Uterus (tissue), 4 donors: ENCODE measurements around the gene FANCC. TPM values are rescaled to one million over a fixed set of nuclear protein-coding genes. Genes with fewer than 3 reads are reported as not detected.

Source experiments
- DNase-seq, 2 donors: peaks; one replicate each; pipeline ENCODE4 v3.0.0-alpha.2; 2019 to 2020
- H3K27ac ChIP-seq, 2 donors: fragments of 200-600 bp; sonication (generic); 1 replicate in 1 of 2; 2 replicates in 1 of 2; pipeline ENCODE4 v1.5.1; 2016 to 2018
- H3K27me3 ChIP-seq, 2 donors: fragments of 200-600 bp; sonication (generic); one replicate each; pipeline ENCODE4 v1.5.1; 2018 to 2019; ENCODE audit warnings: control low read depth in 1 of 2
- H3K36me3 ChIP-seq, 2 donors: fragments of 200-600 bp; sonication (generic); one replicate each; pipeline ENCODE4 v1.5.1; 2019; ENCODE audit warnings: control low read depth in 1 of 2
- H3K4me1 ChIP-seq, 2 donors: fragments of 200-600 bp; sonication (generic); one replicate each; pipeline ENCODE4 v1.5.1; 2018 to 2019; ENCODE audit warnings: control low read depth in 1 of 2
- H3K4me3 ChIP-seq, 2 donors: fragments of 200-600 bp; sonication (generic); 1 replicate in 1 of 2; 2 replicates in 1 of 2; pipeline ENCODE4 v1.5.1; 2018 to 2019; ENCODE audit warnings: mild to moderate bottlenecking in 1 of 2
- H3K9me3 ChIP-seq, 2 donors: fragments of 200-600 bp; sonication (generic); one replicate each; pipeline ENCODE4 v1.5.1; 2019; ENCODE audit warnings: control low read depth in 1 of 2
- CTCF ChIP-seq, 4 experiments: fragments of 200-600 bp in 2 of 4; fragments of 450-650 bp in 2 of 4; sonication (generic) in 2 of 4; IDR thresholded peaks; one replicate each; pipeline ENCODE4 v1.5.1; 2016 to 2019; ENCODE audit warnings: antibody characterized with exemption in 4 of 4, mild to moderate bottlenecking in 2 of 4, moderate library complexity in 1 of 4
- POLR2A ChIP-seq, 2 donors: fragments of 450-650 bp; IDR thresholded peaks; one replicate each; pipeline ENCODE4 v1.6.1; 2016; ENCODE audit warnings: antibody characterized with exemption in 2 of 2, mild to moderate bottlenecking in 1 of 2, moderate library complexity in 1 of 2
- intact Hi-C: fragments of 100-400 bp; cut with DNase I; formaldehyde crosslinking; loops from one replicate; pipeline ENCODE4 v1.15.1; 2023; ENCODE audit warnings: low total_unique reads
- microRNA counts, 2 donors: library from miRNA; unstranded; fragments of <30 nt; microRNA quantifications; one replicate each; lab custom pipeline; 2016 to 2017
- microRNA-seq: library from miRNA; unstranded; fragments of <30 nt; microRNA quantifications from one replicate; pipeline ENCODE4, GENCODE V29; 2016; ENCODE audit warnings: borderline microRNAs expressed, borderline replicate concordance
- small RNA-seq: library from RNA; depleted of rRNA; stranded (forward); fragments of <200 nt; gene quantifications from one replicate; pipeline ENCODE3, GENCODE V24; 2016
- total RNA-seq, 4 donors: library from RNA; depleted of rRNA in 3 of 4; stranded (reverse); fragments of >200 nt in 3 of 4; gene quantifications; one replicate each; pipeline versions ENCODE4 v1.1.0 to v1.2.4, GENCODE V29; 2014 to 2023
- donor health status: DM: yes; HTN: yes; CAD: no.

FANCC gene
- total RNA-seq, 4 donors from 2014 or later: 4.1 to 21.4 (median 15.9) TPM

GRCh38 chr9:95055851-95056551, 261.5 kb downstream of the FANCC start:
- no peak for DNase-seq
- intact Hi-C loops: no loop called here
- TF ChIP-seq CTCF (IDR thresholded peaks at IDR 0.05) (no peak), POLR2A (IDR thresholded peaks at IDR 0.05) (no peak)
- peaks cover 8 to 12% of the 10 kb centered on the region in 2 donors for H3K4me1 ChIP-seq
- H3K9me3 ChIP-seq: no peaks in the 10 kb centered on the region
- no peaks in the 10 kb centered on the region for H3K36me3 ChIP-seq
- H3K4me3 ChIP-seq: peak overlapping the region; percentile 16 to 21
- no peaks in the 10 kb centered on the region for H3K27me3 ChIP-seq
- peak overlapping the region; percentile 65 to 96 for H3K27ac ChIP-seq

- Histone ChIP-seq H3K9me3 (no peaks in the 10 kb centered on the region), H3K27ac (peak overlapping the region; percentile 65 to 96), H3K36me3 (no peaks in the 10 kb centered on the region), H3K4me3 (peak overlapping the region; percentile 16 to 21), H3K27me3 (no peaks in the 10 kb centered on the region), H3K4me1 (peaks cover 8 to 12% of the 10 kb centered on the region in 2 donors)
- intact Hi-C loops: no loop called here
- TF ChIP-seq CTCF (IDR thresholded peaks at IDR 0.05) (no peak), POLR2A (IDR thresholded peaks at IDR 0.05) (no peak)
- DNase-seq: no peak
Measured at GRCh38 chr9:95055334-95055850, 262.1 kb downstream of the FANCC start.

- Histone ChIP-seq H3K4me1 (peaks cover 3 to 7% of the 10 kb centered on the region in 2 donors), H3K4me3 (no peak overlapping the region), H3K27ac (peak overlapping the region; percentile 23 to 96), H3K9me3 (no peaks in the 10 kb centered on the region), H3K27me3 (no peaks in the 10 kb centered on the region), H3K36me3 (no peaks in the 10 kb centered on the region)
- no peak for DNase-seq
- intact Hi-C loops: no loop called here
- TF ChIP-seq CTCF (IDR thresholded peaks at IDR 0.05) (no peak), POLR2A (IDR thresholded peaks at IDR 0.05) (no peak)
Measured at GRCh38 chr9:95053611-95054570, 263.6 kb downstream of the FANCC start.

GRCh38 chr9:95049761-95050160, 267.7 kb downstream of the FANCC start:
- no peaks in the 10 kb centered on the region for H3K9me3 ChIP-seq
- TF ChIP-seq POLR2A (IDR thresholded peaks at IDR 0.05) (no peak), CTCF (IDR thresholded peaks at IDR 0.05) (no peak)
- H3K27me3 ChIP-seq: no peaks in the 10 kb centered on the region
- no peak for DNase-seq
- H3K4me3 ChIP-seq: peak overlapping the region; percentile 7 to 8
- H3K4me1 ChIP-seq: peaks cover 6 to 12% of the 10 kb centered on the region in 2 donors
- intact Hi-C loops: no loop called here
- H3K27ac ChIP-seq: peak overlapping the region; percentile 85 to 96
- no peaks in the 10 kb centered on the region for H3K36me3 ChIP-seq

MicroRNA genes within 50 kb of the gene (microRNA counts, 767-probe panel; counts per million panel counts)
- microRNA hsa-miR-23b-3p (lab: Ali Mortazavi, UCI): 8,688 to 10,248 counts per million in 2 donors
- 8,294 to 9,834 counts per million in 2 donors for microRNA hsa-miR-27b-3p (lab: Ali Mortazavi, UCI)

Small RNA genes within 50 kb of the gene (microRNA-seq; reads per million reads assigned to microRNA genes)
- gene MIR23B: 100,065 reads per million, percentile 99 among the genes with 10 or more reads in this experiment
- not detected for gene MIR24-1
- gene MIR27B: 13,742 reads per million, percentile 94 among the genes with 10 or more reads in this experiment
- gene MIR3074: not detected
- gene MIR6081: not detected

Small RNA genes within 50 kb of the gene (small RNA-seq; reads per million reads assigned to genes)
- gene MIR23B (358 reads per million, percentile 96 among the genes with 10 or more reads in this experiment), gene MIR27B (2,654 reads per million, percentile 99 among the genes with 10 or more reads in this experiment), gene MIR3074 (not detected), gene MIR6081 (not detected), gene RNA5SP288 (10.2 reads per million, percentile 89 among the genes with 10 or more reads in this experiment)

Other genes starting within 250 kb of the FANCC start
- 10 to 100 TPM in 2 of 4 donors, 1 to 10 TPM in 2; 7.4 to 24.6 (median 10.8) TPM for gene PTCH1, start 199.3 kb upstream of the FANCC start, total RNA-seq